HL-60 (cell line): ENCODE measurements around the gene NPHP4.

Source experiments
- DNase-seq, 2 experiments: peaks; one replicate each; pipeline ENCODE4 v3.0.0-alpha.2; 2010 to 2020; ENCODE audit warnings: low read depth in 1 of 2, low spot score in 1 of 2
- H3K27ac ChIP-seq: fragments of 250-450 bp; sonication (Bioruptor Pico); replicated peaks from 2 replicates; pipeline ENCODE4 v1.5.1; 2020; ENCODE audit warnings: mild to moderate bottlenecking, moderate library complexity
- H3K27me3 ChIP-seq: fragments of 250-450 bp; sonication (Bioruptor Pico); 2 replicates; pipeline ENCODE4 v1.5.1; 2021; ENCODE audit warnings: mild to moderate bottlenecking, moderate library complexity; ENCODE audit not compliant: insufficient read depth, poor library complexity, severe bottlenecking
- H3K4me3 ChIP-seq: replicated peaks from 2 replicates; pipeline ENCODE4 v1.5.1; 2011; ENCODE audit warnings: mild to moderate bottlenecking, control low read depth, low read length; ENCODE audit not compliant: insufficient read depth
- CTCF ChIP-seq: IDR thresholded peaks from one replicate; pipeline ENCODE4 v1.5.1; 2011; ENCODE audit warnings: low read length, control low read depth, inconsistent platforms; ENCODE audit not compliant: insufficient read depth
- GABPA ChIP-seq: IDR thresholded peaks from 2 replicates; pipeline ENCODE4 v1.6.1; 2012; ENCODE audit warnings: low read depth
- POLR2AphosphoS5 ChIP-seq: IDR thresholded peaks from 2 replicates; pipeline ENCODE4 v1.6.1; 2012; ENCODE audit warnings: low read depth
- REST ChIP-seq: IDR thresholded peaks from 2 replicates; pipeline ENCODE4 v1.6.1; 2012; ENCODE audit warnings: low read depth; ENCODE audit not compliant: insufficient replicate concordance
- SPI1 ChIP-seq: IDR thresholded peaks from 2 replicates; pipeline ENCODE4 v1.6.1; 2012; ENCODE audit warnings: low read depth, mild to moderate bottlenecking, borderline replicate concordance

Gene NPHP4

GRCh38 chr1:5955479-5955977 is 36.7 kb downstream of the NPHP4 start:
- no peak for TF ChIP-seq REST
- TF ChIP-seq GABPA: no peak
- no peak for TF ChIP-seq POLR2AphosphoS5
- TF ChIP-seq SPI1: no peak
- TF ChIP-seq CTCF: no peak
- no peak overlapping the region for H3K4me3 ChIP-seq
- no peaks in the 10 kb centered on the region for H3K27me3 ChIP-seq
- no peak for DNase-seq
- H3K27ac ChIP-seq: no peak overlapping the region

- TF ChIP-seq CTCF (no peak), GABPA (no peak), SPI1 (no peak), REST (no peak), POLR2AphosphoS5 (no peak)
- Histone ChIP-seq H3K27ac (no peak overlapping the region), H3K27me3 (no peaks in the 10 kb centered on the region), H3K4me3 (no peak overlapping the region)
- DNase-seq: no peak
Measured at GRCh38 chr1:5954964-5955363, 37.3 kb downstream of the NPHP4 start.

GRCh38 chr1:5953386-5953785 is 38.8 kb downstream of the NPHP4 start:
- no peak overlapping the region for H3K4me3 ChIP-seq
- H3K27me3 ChIP-seq: no peaks in the 10 kb centered on the region
- DNase-seq: no peak
- H3K27ac ChIP-seq: no peak overlapping the region
- TF ChIP-seq REST: no peak
- no peak for TF ChIP-seq SPI1
